Mesenchymal stem cell (in vitro differentiated cells and primary cell): ENCODE measurements around the gene DHRSX.

Source experiments
- DNase-seq: peaks from one replicate; pipeline ENCODE4 v3.0.0-alpha.2; 2013
- H2AFZ ChIP-seq: one replicate; pipeline ENCODE4 v1.6.1; 2013; ENCODE audit warnings: low read depth, mild to moderate bottlenecking, control low read depth, inconsistent platforms, low read length, moderate library complexity
- H2AK5ac ChIP-seq: 2 replicates; pipeline ENCODE4 v1.6.1; 2013; ENCODE audit warnings: low read length, moderate library complexity, mild to moderate bottlenecking, inconsistent platforms; ENCODE audit not compliant: severe bottlenecking
- H2BK120ac ChIP-seq: one replicate; pipeline ENCODE4 v1.6.1; 2013; ENCODE audit warnings: low read depth, mild to moderate bottlenecking, inconsistent platforms, low read length, moderate library complexity
- H2BK12ac ChIP-seq, 2 experiments: one replicate each; pipeline ENCODE4 v1.6.1; 2013; ENCODE audit warnings: inconsistent platforms in 2 of 2, low read length in 2 of 2, mild to moderate bottlenecking in 2 of 2, moderate library complexity in 2 of 2, control low read depth in 1 of 2
- H2BK15ac ChIP-seq: one replicate; pipeline ENCODE4 v1.6.1; 2013; ENCODE audit warnings: mild to moderate bottlenecking, low read depth, inconsistent platforms; ENCODE audit not compliant: poor library complexity, severe bottlenecking
- H2BK5ac ChIP-seq: 2 replicates; pipeline ENCODE4 v1.6.1; 2013; ENCODE audit warnings: low read depth, mild to moderate bottlenecking, low read length, control low read depth, inconsistent platforms; ENCODE audit not compliant: poor library complexity, severe bottlenecking
- H3K14ac ChIP-seq, 2 experiments: one replicate each; pipeline ENCODE4 v1.6.1; 2013; ENCODE audit warnings: inconsistent platforms in 2 of 2, low read length in 2 of 2, control low read depth in 1 of 2, mild to moderate bottlenecking in 1 of 2, moderate library complexity in 1 of 2
- H3K18ac ChIP-seq, 2 experiments: one replicate each; pipeline ENCODE4 v1.6.1; 2013; ENCODE audit warnings: inconsistent platforms in 2 of 2, low read length in 2 of 2, control low read depth in 1 of 2, low read depth in 1 of 2, mild to moderate bottlenecking in 1 of 2
- H3K23ac ChIP-seq, 2 experiments: one replicate each; pipeline ENCODE4 v1.6.1; 2013; ENCODE audit warnings: inconsistent platforms in 2 of 2, low read length in 2 of 2, mild to moderate bottlenecking in 2 of 2, moderate library complexity in 2 of 2, control low read depth in 1 of 2
- H3K27ac ChIP-seq: 2 replicates; pipeline ENCODE4 v1.5.1; 2013; ENCODE audit warnings: mild to moderate bottlenecking, moderate library complexity, low read length, control low read depth, inconsistent platforms; ENCODE audit not compliant: poor library complexity, severe bottlenecking
- H3K27me3 ChIP-seq, 2 experiments: 2 replicates each; pipeline versions ENCODE4 v1.6.1 to v1.7.0; 2013; ENCODE audit warnings: low read length in 2 of 2, mild to moderate bottlenecking in 2 of 2, moderate library complexity in 2 of 2, control low read depth in 1 of 2, inconsistent platforms in 1 of 2; ENCODE audit not compliant: control insufficient read depth in 1 of 2, insufficient read depth in 1 of 2
- H3K36me3 ChIP-seq, 2 experiments: 2 replicates each; pipeline versions ENCODE4 v1.6.1 to v1.7.0; 2013; ENCODE audit warnings: low read length in 2 of 2, control low read depth in 1 of 2, inconsistent platforms in 1 of 2, low read depth in 1 of 2, mild to moderate bottlenecking in 1 of 2; ENCODE audit not compliant: insufficient read depth in 2 of 2, control insufficient read depth in 1 of 2
- H3K4ac ChIP-seq, 2 experiments: one replicate each; pipeline ENCODE4 v1.6.1; 2013; ENCODE audit warnings: inconsistent platforms in 2 of 2, low read length in 2 of 2, mild to moderate bottlenecking in 2 of 2, moderate library complexity in 2 of 2, control low read depth in 1 of 2, low read depth in 1 of 2
- H3K4me1 ChIP-seq: 2 replicates; pipeline ENCODE4 v1.6.1; 2013; ENCODE audit warnings: low read depth, low read length, control low read depth; ENCODE audit not compliant: control insufficient read depth, insufficient read depth
- H3K4me2 ChIP-seq: 2 replicates; pipeline ENCODE4 v1.6.1; 2013; ENCODE audit warnings: low read length, mild to moderate bottlenecking, inconsistent platforms; ENCODE audit not compliant: poor library complexity, severe bottlenecking
- H3K4me3 ChIP-seq, 2 experiments: 2 replicates each; pipeline versions ENCODE4 v1.5.1 to v1.7.0; 2013; ENCODE audit warnings: low read length in 2 of 2, mild to moderate bottlenecking in 2 of 2, control low read depth in 1 of 2, low read depth in 1 of 2; ENCODE audit not compliant: insufficient read depth in 1 of 2
- H3K79me1 ChIP-seq: replicated peaks from 2 replicates; pipeline ENCODE4 v1.6.1; 2013; ENCODE audit warnings: mild to moderate bottlenecking, control low read depth, low read length, inconsistent platforms; ENCODE audit not compliant: poor library complexity, severe bottlenecking
- H3K9ac ChIP-seq: 2 replicates; pipeline ENCODE4 v1.7.0; 2013; ENCODE audit warnings: mild to moderate bottlenecking, low read length, moderate library complexity
- H3K9me3 ChIP-seq: 2 replicates; pipeline ENCODE4 v1.7.0; 2013; ENCODE audit warnings: mild to moderate bottlenecking, low read length; ENCODE audit not compliant: control insufficient read depth
- H4K8ac ChIP-seq: one replicate; pipeline ENCODE4 v1.6.1; 2013; ENCODE audit warnings: inconsistent platforms, mild to moderate bottlenecking, low read length, moderate library complexity
- H4K91ac ChIP-seq: one replicate; pipeline ENCODE4 v1.6.1; 2013; ENCODE audit warnings: mild to moderate bottlenecking, low read length, inconsistent platforms
- WGBS: methylation state at CpG from one replicate; pipeline ENCODE4 v1.1.7; 2013; ENCODE audit warnings: mixed read lengths; 5-methylcytosine and 5-hydroxymethylcytosine counted together

The DHRSX gene

GRCh38 chrX:2447484-2447883 is 53.3 kb downstream of the DHRSX start:
- Histone ChIP-seq H2BK15ac (no peak overlapping the region), H3K9ac (no peak overlapping the region), H3K4ac (no peak overlapping the region), H3K36me3 (peaks cover 9 to 10% of the 10 kb centered on the region in 2 experiments), H2AK5ac (no peak overlapping the region), H4K91ac (no peak overlapping the region), H2BK120ac (no peak overlapping the region), H3K18ac (no peak overlapping the region), H3K4me1 (peaks cover 2% of the 10 kb centered on the region), H3K79me1 (peaks cover 38% of the 10 kb centered on the region), H3K9me3 (no peaks in the 10 kb centered on the region), H3K23ac (no peak overlapping the region), H3K14ac (no peak overlapping the region), H2BK5ac (no peak overlapping the region), H3K27me3 (no peaks in the 10 kb centered on the region), H3K27ac (no peak overlapping the region), H2AFZ (no peak overlapping the region), H3K4me2 (no peak overlapping the region), H3K4me3 (no peak overlapping the region), H2BK12ac (no peak overlapping the region), H4K8ac (no peak overlapping the region)
- no peak for DNase-seq
- WGBS: 100% methylated on average over 2 of the region's 2 CpGs

GRCh38 chrX:2446815-2447214 is 54.0 kb downstream of the DHRSX start:
- peaks cover 2% of the 10 kb centered on the region for H3K4me1 ChIP-seq
- peaks cover 5 to 9% of the 10 kb centered on the region in 2 experiments for H3K36me3 ChIP-seq
- no peak overlapping the region for H4K8ac ChIP-seq
- no peak overlapping the region for H3K18ac ChIP-seq
- H3K79me1 ChIP-seq: peaks cover 34% of the 10 kb centered on the region
- no peak overlapping the region for H3K14ac ChIP-seq
- H4K91ac ChIP-seq: no peak overlapping the region
- no peak overlapping the region for H3K4ac ChIP-seq
- H2AK5ac ChIP-seq: no peak overlapping the region
- H3K4me3 ChIP-seq: no peak overlapping the region
- H2AFZ ChIP-seq: no peak overlapping the region
- no peak overlapping the region for H3K23ac ChIP-seq
- H3K9ac ChIP-seq: no peak overlapping the region
- H3K27me3 ChIP-seq: no peaks in the 10 kb centered on the region
- no peak overlapping the region for H2BK12ac ChIP-seq
- no peak overlapping the region for H2BK15ac ChIP-seq
- no peak for DNase-seq
- H2BK120ac ChIP-seq: no peak overlapping the region
- H3K4me2 ChIP-seq: no peak overlapping the region
- no peaks in the 10 kb centered on the region for H3K9me3 ChIP-seq
- 97% methylated on average over 14 of the region's 14 CpGs for WGBS
- no peak overlapping the region for H3K27ac ChIP-seq
- no peak overlapping the region for H2BK5ac ChIP-seq

GRCh38 chrX:2445662-2446623 is 54.8 kb downstream of the DHRSX start:
- no peak overlapping the region for H2BK15ac ChIP-seq
- no peak overlapping the region for H3K18ac ChIP-seq
- peaks cover 36% of the 10 kb centered on the region for H3K79me1 ChIP-seq
- H3K14ac ChIP-seq: no peak overlapping the region
- no peak overlapping the region for H3K4me3 ChIP-seq
- H3K4ac ChIP-seq: no peak overlapping the region
- no peak overlapping the region for H2AK5ac ChIP-seq
- H2BK12ac ChIP-seq: no peak overlapping the region
- H4K91ac ChIP-seq: no peak overlapping the region
- H2BK120ac ChIP-seq: no peak overlapping the region
- WGBS: 96% methylated on average over 31 of the region's 31 CpGs
- H3K27me3 ChIP-seq: no peaks in the 10 kb centered on the region
- no peak for DNase-seq
- H2BK5ac ChIP-seq: no peak overlapping the region
- no peak overlapping the region for H3K23ac ChIP-seq
- H3K9ac ChIP-seq: no peak overlapping the region
- H3K4me2 ChIP-seq: no peak overlapping the region
- no peak overlapping the region for H2AFZ ChIP-seq
- H3K36me3 ChIP-seq: peaks cover 6 to 14% of the 10 kb centered on the region in 2 experiments
- H3K4me1 ChIP-seq: no peaks in the 10 kb centered on the region
- H4K8ac ChIP-seq: no peak overlapping the region
- H3K9me3 ChIP-seq: no peaks in the 10 kb centered on the region
- no peak overlapping the region for H3K27ac ChIP-seq

- H3K79me1 ChIP-seq: peaks cover 41% of the 10 kb centered on the region
- H3K4me2 ChIP-seq: no peak overlapping the region
- DNase-seq: no peak
- H3K14ac ChIP-seq: no peak overlapping the region
- H3K4ac ChIP-seq: no peak overlapping the region
- H4K8ac ChIP-seq: no peak overlapping the region
- H2BK120ac ChIP-seq: no peak overlapping the region
- H2AFZ ChIP-seq: no peak overlapping the region
- no peak overlapping the region for H2BK12ac ChIP-seq
- no peak overlapping the region for H2BK15ac ChIP-seq
- peaks cover 21 to 22% of the 10 kb centered on the region in 2 experiments for H3K36me3 ChIP-seq
- no peak overlapping the region for H3K23ac ChIP-seq
- H2AK5ac ChIP-seq: no peak overlapping the region
- no peak overlapping the region for H4K91ac ChIP-seq
- H3K4me3 ChIP-seq: no peak overlapping the region
- H3K27ac ChIP-seq: no peak overlapping the region
- no peaks in the 10 kb centered on the region for H3K4me1 ChIP-seq
- H3K9me3 ChIP-seq: peaks cover 10% of the 10 kb centered on the region
- no peak overlapping the region for H3K9ac ChIP-seq
- H3K18ac ChIP-seq: no peak overlapping the region
- H2BK5ac ChIP-seq: no peak overlapping the region
- WGBS: 95% methylated on average over 7 of the region's 7 CpGs
- no peaks in the 10 kb centered on the region for H3K27me3 ChIP-seq
These were observed 58.1 kb downstream of the DHRSX start for GRCh38 chrX:2442694-2443093.
